Measurements from ENCODE around the gene CDK18.

- TF ChIP-seq EZH2 (IDR thresholded peaks at IDR 0.05; ENCODE audit: insufficient read depth, poor library complexity, severe bottlenecking) (no peak), EZH2phosphoT487 (IDR thresholded peaks at IDR 0.05; ENCODE audit: insufficient read depth, low read depth) (no peak)
These were observed 18.9 kb downstream of the CDK18 start for GRCh38 chr1:205523261-205523890.

Data from GM23248 (cell line).